Liver (tissue), 9 donors: Measurements from ENCODE around the gene RTF2. TPM values are rescaled to one million over a fixed set of nuclear protein-coding genes. Genes with fewer than 3 reads are reported as not detected.

ENCODE experiments used
- DNase-seq: peaks from one replicate; pipeline ENCODE4 v3.0.0-alpha.2; 2017; ENCODE audit warnings: low spot score
- H3K27ac ChIP-seq, 2 donors: one replicate each; pipeline ENCODE4 v1.7.0; 2013; ENCODE audit warnings: inconsistent platforms in 2 of 2, low read length in 2 of 2, control low read depth in 1 of 2, low read depth in 1 of 2, mild to moderate bottlenecking in 1 of 2
- H3K27me3 ChIP-seq, 4 donors: one replicate each; pipeline versions ENCODE4 v1.6.1 to v1.7.0; 2013; ENCODE audit warnings: low read length in 3 of 4, inconsistent platforms in 1 of 4, mild to moderate bottlenecking in 1 of 4, moderate library complexity in 1 of 4; ENCODE audit not compliant: control insufficient read depth in 4 of 4, insufficient read depth in 4 of 4
- H3K36me3 ChIP-seq, 4 donors: one replicate each; pipeline versions ENCODE4 v1.6.1 to v1.7.0; 2013; ENCODE audit warnings: low read length in 3 of 4, mild to moderate bottlenecking in 3 of 4, low read depth in 1 of 4, moderate library complexity in 1 of 4; ENCODE audit not compliant: control insufficient read depth in 4 of 4, insufficient read depth in 3 of 4
- H3K4me1 ChIP-seq, 4 donors: one replicate each; pipeline versions ENCODE4 v1.6.1 to v1.7.0; 2013; ENCODE audit warnings: low read length in 3 of 4, mild to moderate bottlenecking in 3 of 4, moderate library complexity in 1 of 4; ENCODE audit not compliant: control insufficient read depth in 4 of 4, insufficient read depth in 4 of 4
- H3K4me3 ChIP-seq, 3 donors: one replicate each; pipeline versions ENCODE4 v1.6.1 to v1.7.0; 2013; ENCODE audit warnings: low read length in 3 of 3, control low read depth in 1 of 3, low read depth in 1 of 3, mild to moderate bottlenecking in 1 of 3
- H3K9ac ChIP-seq, 2 donors: one replicate each; pipeline ENCODE4 v1.7.0; 2013; ENCODE audit warnings: low read length in 2 of 2, mild to moderate bottlenecking in 2 of 2, moderate library complexity in 2 of 2, control low read depth in 1 of 2, low read depth in 1 of 2
- H3K9me3 ChIP-seq, 4 donors: one replicate each; pipeline versions ENCODE4 v1.6.1 to v1.7.0; 2013; ENCODE audit warnings: low read length in 3 of 4; ENCODE audit not compliant: control insufficient read depth in 4 of 4
- CTCF ChIP-seq: fragments of 150-350 bp; IDR thresholded peaks from 2 replicates; pipeline ENCODE4 v1.5.1; 2017; ENCODE audit warnings: improper control_type of control experiment, low read depth, low read length; ENCODE audit not compliant: missing input control
- EGR1 ChIP-seq, 2 donors: IDR thresholded peaks; 2 replicates each; pipeline ENCODE4 v1.6.1; 2016 to 2018; ENCODE audit warnings: antibody characterized with exemption in 2 of 2, low read depth in 2 of 2
- FOXA1 ChIP-seq: IDR thresholded peaks from 2 replicates; pipeline ENCODE4 v1.6.1; 2016; ENCODE audit warnings: antibody characterized with exemption
- FOXA2 ChIP-seq: IDR thresholded peaks from 2 replicates; pipeline ENCODE4 v1.6.1; 2016; ENCODE audit warnings: antibody characterized with exemption
- GABPA ChIP-seq, 2 donors: IDR thresholded peaks in 1 of 2; conservative IDR thresholded peaks in 1 of 2; 2 replicates each; pipeline ENCODE4 v1.6.1; 2016; ENCODE audit warnings: antibody characterized with exemption in 2 of 2, mild to moderate bottlenecking in 1 of 2, moderate library complexity in 1 of 2
- HNF4A ChIP-seq, 2 donors: conservative IDR thresholded peaks; 2 replicates each; pipeline ENCODE4 v1.6.1; 2016; ENCODE audit warnings: antibody characterized with exemption in 2 of 2, mild to moderate bottlenecking in 2 of 2
- HNF4G ChIP-seq: IDR thresholded peaks from 2 replicates; pipeline ENCODE4 v1.6.1; 2016; ENCODE audit warnings: antibody characterized with exemption
- JUND ChIP-seq, 2 donors: IDR thresholded peaks; 2 replicates each; pipeline ENCODE4 v1.6.1; 2016; ENCODE audit warnings: antibody characterized with exemption in 2 of 2
- MAX ChIP-seq: IDR thresholded peaks from 2 replicates; pipeline ENCODE4 v1.6.1; 2016; ENCODE audit warnings: antibody characterized with exemption
- NR2F2 ChIP-seq: IDR thresholded peaks from 2 replicates; pipeline ENCODE4 v1.6.1; 2016; ENCODE audit warnings: antibody characterized with exemption
- RAD21 ChIP-seq, 2 donors: IDR thresholded peaks; 2 replicates each; pipeline ENCODE4 v1.6.1; 2016; ENCODE audit warnings: antibody characterized with exemption in 2 of 2, mild to moderate bottlenecking in 2 of 2
- RXRA ChIP-seq, 2 donors: IDR thresholded peaks; 2 replicates each; pipeline ENCODE4 v1.6.1; 2017 to 2018; ENCODE audit warnings: antibody characterized with exemption in 2 of 2, mild to moderate bottlenecking in 1 of 2
- SP1 ChIP-seq: IDR thresholded peaks from 2 replicates; pipeline ENCODE4 v1.6.1; 2018; ENCODE audit warnings: antibody characterized with exemption, mild to moderate bottlenecking
- ZBTB33 ChIP-seq: IDR thresholded peaks from 2 replicates; pipeline ENCODE4 v1.6.1; 2016; ENCODE audit warnings: antibody characterized with exemption
- WGBS: extraction: QIAGEN DNeasy Blood & Tissue Kit; methylation state at CpG from one replicate; pipeline ENCODE4 v1.1.7; 2013; 5-methylcytosine and 5-hydroxymethylcytosine counted together
- polyA plus RNA-seq, 2 donors: library from polyadenylated mRNA; stranded (reverse) in 1 of 2; unstranded in 1 of 2; fragments of 200-250 nt in 1 of 2; fragments of >200 nt in 1 of 2; fragmentation: Nextera tagmentation in 1 of 2; extraction: Ambion mirVana in 1 of 2; gene quantifications; one replicate each; pipeline versions ENCODE4 v1.2.1 to v1.2.3, GENCODE V29; 2013 to 2015
- total RNA-seq, 2 donors: library from RNA; depleted of rRNA; stranded (reverse); fragments of >200 nt; gene quantifications; one replicate each; pipeline ENCODE4 v1.2.3, GENCODE V29; 2014
- TF ChIP-seq, protein P1 (sequence below): IDR thresholded peaks from 2 replicates; pipeline ENCODE4 v1.6.1; 2016; ENCODE audit warnings: antibody characterized with exemption
- donor health status: healthy.
- donor health status: healthy.
- donor health status: healthy.
- donor health status: healthy.
- donor health status: healthy.

The RTF2 gene
- total and polyA plus RNA-seq, 4 donors: 29.0 to 46.6 (median 35.1) TPM

DNA sequence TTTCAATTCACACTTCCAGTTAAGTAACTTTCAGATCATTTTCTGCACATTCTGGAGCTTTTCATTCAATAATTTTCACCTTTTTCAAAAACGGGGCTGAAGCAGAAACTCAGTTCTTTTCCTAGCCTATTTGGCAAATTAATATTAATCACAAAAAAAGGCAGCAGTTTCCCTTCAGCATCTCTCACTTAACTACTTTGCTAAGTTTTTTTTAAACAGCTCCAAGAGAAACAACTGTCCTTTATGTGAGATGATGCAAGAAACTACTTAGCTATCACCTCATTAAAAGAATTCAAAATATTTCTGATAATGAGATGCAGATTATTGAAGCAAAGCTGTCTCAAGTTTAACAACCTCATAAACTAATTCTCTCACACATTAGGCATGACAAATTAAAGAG is 44.5 kb upstream of the RTF2 start:
- H3K36me3 ChIP-seq: no peaks in the 10 kb centered on the region
- DNase-seq: no peak
- H3K9ac ChIP-seq: no peak overlapping the region
- no peaks in the 10 kb centered on the region for H3K27me3 ChIP-seq
- H3K27ac ChIP-seq: no peak overlapping the region
- H3K4me3 ChIP-seq: no peak overlapping the region
- H3K4me1 ChIP-seq: peaks cover 0 to 3% (median 1%) of the 10 kb centered on the region in 4 donors
- TF ChIP-seq FOXA2 (no peak), HNF4G (no peak), CTCF (no peak)
- no peaks in the 10 kb centered on the region for H3K9me3 ChIP-seq
- WGBS: 79% methylated on average over 1 of the region's 1 CpG

DNA sequence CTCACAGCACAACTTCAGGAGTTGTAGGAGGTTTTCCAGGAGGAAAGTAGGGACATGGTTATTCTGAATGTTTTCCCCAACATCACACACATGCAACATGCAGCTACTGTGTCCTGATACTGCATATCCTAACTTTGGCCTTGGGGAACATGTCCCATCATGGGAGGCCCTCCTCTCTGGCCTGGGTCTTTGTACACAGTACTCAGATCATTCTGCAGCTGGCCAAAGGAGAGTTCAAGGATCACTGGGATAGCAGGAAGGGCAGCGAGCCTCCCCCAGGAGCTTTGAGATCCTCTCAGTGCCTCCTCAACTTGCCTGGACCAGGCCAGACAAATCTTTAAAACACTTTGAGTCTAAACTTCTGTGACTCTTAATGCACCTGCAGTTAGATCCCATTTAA is 43.5 kb upstream of the RTF2 start:
- no peak overlapping the region for H3K9ac ChIP-seq
- H3K27me3 ChIP-seq: no peaks in the 10 kb centered on the region
- H3K9me3 ChIP-seq: no peaks in the 10 kb centered on the region
- DNase-seq: no peak
- H3K27ac ChIP-seq: no peak overlapping the region
- 92% methylated on average over 1 of the region's 1 CpG for WGBS
- H3K4me3 ChIP-seq: no peak overlapping the region
- H3K36me3 ChIP-seq: no peaks in the 10 kb centered on the region
- peaks cover 0 to 3% (median 0%) of the 10 kb centered on the region in 4 donors for H3K4me1 ChIP-seq
- TF ChIP-seq NR2F2 (no peak), RXRA (IDR thresholded peaks at IDR 0.05) (no peak), HNF4A (conservative IDR thresholded peaks at IDR 0.05) (no peak), JUND (IDR thresholded peaks at IDR 0.05) (no peak), EGR1 (IDR thresholded peaks at IDR 0.05; ENCODE audit: low read depth in 2 of 2) (no peak), HNF4G (no peak), RAD21 (IDR thresholded peaks at IDR 0.05) (no peak), ZBTB33 (no peak), CTCF (no peak), SP1 (no peak), FOXA1 (no peak), MAX (no peak), FOXA2 (no peak), GABPA (IDR thresholded peaks at IDR 0.05 in 1 of 2, conservative IDR thresholded peaks at IDR 0.05 in 1 of 2) (no peak)
- TF ChIP-seq, protein P1, sequence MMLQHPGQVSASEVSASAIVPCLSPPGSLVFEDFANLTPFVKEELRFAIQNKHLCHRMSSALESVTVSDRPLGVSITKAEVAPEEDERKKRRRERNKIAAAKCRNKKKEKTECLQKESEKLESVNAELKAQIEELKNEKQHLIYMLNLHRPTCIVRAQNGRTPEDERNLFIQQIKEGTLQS: no peak
